A549 treated with DMSO at 1 μM for 4 hours (cell line): ENCODE data around the gene ARMCX2. TPM values are rescaled to one million over a fixed set of nuclear protein-coding genes. Genes with fewer than 3 reads are reported as not detected.

Experiments used
- total RNA-seq: library from RNA; stranded (reverse); fragments of 200-300 nt; extraction: Qiagen RNA extraction; gene quantifications from 5 replicates; pipeline ENCODE4 v1.2.3, GENCODE V29; 2022; ENCODE audit warnings: low read depth

ARMCX2 gene
- 0.05 to 0.06 TPM in 2 of 5 replicates, not detected in the others for total RNA-seq

DNA sequence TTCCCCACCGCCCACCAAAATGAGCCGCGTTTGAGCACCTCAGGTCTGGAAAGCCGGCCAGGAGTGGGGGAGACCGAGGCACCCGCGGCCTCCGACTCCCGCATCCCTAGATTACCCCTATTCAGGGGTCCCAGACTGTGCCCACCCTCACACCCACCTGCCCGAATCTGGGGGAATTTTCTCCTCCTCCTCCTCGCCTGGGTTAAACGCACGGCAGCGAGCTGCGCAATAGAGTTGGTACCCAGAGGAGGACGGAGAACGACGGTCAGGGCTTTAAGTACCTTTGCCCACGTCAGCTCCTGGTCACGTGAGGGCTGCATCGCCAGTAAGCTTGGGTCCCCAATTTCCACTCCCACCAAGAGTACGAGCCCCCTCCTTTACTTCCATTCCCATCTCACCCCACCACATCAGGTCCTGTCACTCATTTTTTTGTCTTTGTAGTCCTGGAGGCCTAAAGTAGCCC, at the start of gene ARMCX2:
Gene ARMCX2, minus strand, starts transcription at position 250 of the 463 bp plus-strand sequence. CDS start 2,262 bp downstream, outside the sequence.

DNA sequence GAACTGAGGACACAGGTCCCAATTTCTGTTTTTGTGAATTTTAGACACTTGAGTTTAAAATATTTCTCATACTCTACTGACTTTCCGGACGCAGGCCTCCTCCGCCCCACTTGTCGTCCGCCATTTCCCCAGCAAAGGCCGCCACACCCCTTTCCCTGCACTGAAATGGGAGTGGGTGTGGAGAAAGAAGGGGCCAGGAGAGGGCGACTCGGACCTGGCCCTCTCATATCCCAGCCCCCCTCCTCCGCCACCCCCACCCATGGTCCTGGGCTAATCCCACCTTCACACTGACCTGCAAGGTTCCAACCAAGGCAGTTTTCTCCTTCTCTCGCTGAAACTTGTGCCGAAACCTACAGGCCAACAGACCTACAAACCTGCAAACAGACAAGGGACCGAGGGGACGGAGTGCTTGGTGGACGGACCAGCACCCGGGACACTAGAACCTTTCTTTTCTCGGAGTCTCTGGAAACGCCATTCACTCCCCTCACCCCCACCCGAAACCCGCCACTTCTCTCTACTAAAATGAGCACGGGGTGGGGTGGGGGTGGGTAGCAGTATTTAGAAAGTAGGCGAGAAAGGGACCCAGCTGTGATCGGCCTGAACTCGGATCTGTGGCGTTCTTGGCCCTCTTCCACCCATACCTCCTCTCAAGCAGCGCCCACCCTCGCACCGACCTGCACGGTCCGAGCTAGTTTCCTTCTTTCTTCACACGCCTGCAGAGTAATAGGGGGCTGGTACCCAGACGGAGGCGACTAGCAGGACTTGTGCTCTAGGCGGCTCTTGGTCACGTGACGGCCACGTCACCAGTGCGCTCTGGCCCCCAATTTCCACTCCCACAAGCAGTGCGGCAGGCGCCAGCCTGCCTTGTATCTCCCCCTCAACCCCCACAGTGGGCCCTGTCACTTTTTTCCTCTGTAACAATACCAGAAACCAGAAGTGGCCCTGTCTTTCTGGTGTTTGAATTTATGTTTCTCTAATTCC, 42.1 kb downstream of the ARMCX2 start, which contains the start of gene ARMCX6:
Gene ARMCX6, minus strand, starts transcription at position 790 of the 981 bp plus-strand sequence. CDS start 1,380 bp downstream, outside the sequence.

Other genes with a start within 250 kb of the ARMCX2 start
- 0.44 to 0.81 TPM (median 0.68 TPM) in 5 replicates for gene ARMCX4, start 174.4 kb downstream of the ARMCX2 start, total RNA-seq
- gene ARMCX1, start 109.3 kb downstream of the ARMCX2 start, total RNA-seq: 0.24 to 0.38 TPM (median 0.35 TPM) in 5 replicates
- 42.7 to 46.3 TPM (median 44.3 TPM) in 5 replicates for gene ARMCX6, start 41.9 kb downstream of the ARMCX2 start, total RNA-seq
- gene ARMCX3, start 36.7 kb downstream of the ARMCX2 start, total RNA-seq: 19.5 to 22.7 TPM (median 20.3 TPM) in 5 replicates